Thyroid gland (tissue), 4 donors: ENCODE data around the gene SIRT2.

Experiments used
- CTCF ChIP-seq, 6 experiments: fragments of 200-600 bp in 3 of 6; fragments of 450-650 bp in 3 of 6; sonication (generic) in 3 of 6; IDR thresholded peaks; one replicate each; pipeline ENCODE4 v1.5.1; 2016 to 2019; ENCODE audit warnings: antibody characterized with exemption in 6 of 6, mild to moderate bottlenecking in 2 of 6, inconsistent platforms in 1 of 6, moderate library complexity in 1 of 6
- POLR2A ChIP-seq, 2 donors: fragments of 450-650 bp; IDR thresholded peaks; one replicate each; pipeline ENCODE4 v1.6.1; 2017; ENCODE audit warnings: antibody characterized with exemption in 2 of 2, mild to moderate bottlenecking in 2 of 2, moderate library complexity in 1 of 2

DNA sequence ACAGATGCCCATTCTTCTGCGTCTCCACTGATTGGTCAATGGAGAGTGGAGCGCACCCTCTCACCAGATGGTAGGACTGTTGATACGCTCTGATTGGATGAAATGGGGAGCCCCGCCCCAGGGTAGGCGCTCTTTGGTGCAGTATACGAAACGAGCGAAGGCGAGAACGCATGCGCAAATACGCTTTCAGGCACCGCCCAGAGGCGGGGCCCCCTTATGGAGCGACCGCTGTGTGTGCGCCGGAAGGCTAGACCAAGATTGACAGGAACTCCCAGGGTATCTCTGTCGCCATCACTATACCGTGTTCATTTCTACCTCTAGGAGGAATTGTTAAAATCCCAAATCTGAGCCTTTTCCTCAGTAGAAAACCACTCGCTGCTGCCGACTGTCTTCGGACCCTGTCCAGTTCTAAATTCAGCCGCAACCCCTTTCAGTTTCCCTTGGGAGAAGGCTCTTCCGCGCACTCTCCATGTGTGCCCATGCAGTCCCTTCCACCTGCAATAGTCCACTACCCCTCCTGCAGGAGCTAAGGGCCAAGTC is 48.9 kb downstream of the SIRT2 start:
- TF ChIP-seq CTCF (IDR thresholded peaks at IDR 0.05) (peak in 3 of 6 experiments; percentile 25 to 38 (median 31)), POLR2A (IDR thresholded peaks at IDR 0.05) (peak; percentile 81 to 97)
